Measurements from ENCODE around the gene ZBTB7C. TPM values are rescaled to one million over a fixed set of nuclear protein-coding genes. Genes with fewer than 3 reads are reported as not detected.
"Not testable (repeated sequence)": the region's sequence is repeated elsewhere in the genome, so short reads cannot be mapped to it uniquely, and the experiment has no call there.

ZBTB7C gene
- total RNA-seq, 3 donors from 2014 or later (not counting 1 experiment from before 2014, with no cell fraction given) = 0.07 TPM; not detected in 2

- Mint-ChIP-seq H3K4me3 (no peak overlapping the region), H3K36me3 (peaks cover 8% of the 10 kb centered on the region), H3K4me1 (no peaks in the 10 kb centered on the region), H3K27me3 (ENCODE audit: low read depth in 2 of 2) (peaks cover 5 to 8% of the 10 kb centered on the region in 2 donors), H3K27ac (no peak overlapping the region), H3K9me3 (no peaks in the 10 kb centered on the region)
- intact Hi-C loops (cut with micrococcal nuclease) = no loop called here
- ATAC-seq = no peak
- Histone ChIP-seq H3K4me1 (ENCODE audit: control insufficient read depth, insufficient read depth, low read length) (no peaks in the 10 kb centered on the region), H3K27me3 (ENCODE audit: control insufficient read depth, insufficient read depth, low read length) (no peaks in the 10 kb centered on the region), H3K9me3 (ENCODE audit: control insufficient read depth, insufficient read depth, low read length) (no peaks in the 10 kb centered on the region), H3K4me3 (ENCODE audit: low read length) (no peak overlapping the region), H3K36me3 (ENCODE audit: control insufficient read depth, insufficient read depth, low read length) (no peaks in the 10 kb centered on the region), H3K27ac (ENCODE audit: low read length) (no peak overlapping the region)
- WGBS (ENCODE audit: insufficient coverage) = 100% methylated on average over 3 of the region's 3 CpGs
- DNase-seq = no peak
- no peak for TF ChIP-seq CTCF (IDR thresholded peaks at IDR 0.05)
Measured at GRCh38 chr18:48284743-48285142, 124.4 kb downstream of the ZBTB7C start.

GRCh38 chr18:48284011-48284410, 125.2 kb downstream of the ZBTB7C start:
- H3K36me3 ChIP-seq (ENCODE audit: control insufficient read depth, insufficient read depth, low read length); H3K27me3 ChIP-seq (ENCODE audit: control insufficient read depth, insufficient read depth, low read length); H3K27ac ChIP-seq (ENCODE audit: low read length); H3K4me3 ChIP-seq (ENCODE audit: low read length); H3K27ac Mint-ChIP-seq; H3K27me3 Mint-ChIP-seq (ENCODE audit: low read depth in 2 of 2); H3K4me1 Mint-ChIP-seq; H3K9me3 Mint-ChIP-seq; H3K4me3 Mint-ChIP-seq; H3K9me3 ChIP-seq (ENCODE audit: control insufficient read depth, insufficient read depth, low read length); intact Hi-C loops (cut with micrococcal nuclease); DNase-seq; H3K36me3 Mint-ChIP-seq; H3K4me1 ChIP-seq (ENCODE audit: control insufficient read depth, insufficient read depth, low read length); ATAC-seq: not testable (repeated sequence)
- WGBS (ENCODE audit: insufficient coverage) = 79% methylated on average over 5 of the region's 5 CpGs

GRCh38 chr18:48281460-48281859, 127.7 kb downstream of the ZBTB7C start:
- H3K9me3 Mint-ChIP-seq; H3K27me3 ChIP-seq (ENCODE audit: control insufficient read depth, insufficient read depth, low read length); ATAC-seq; H3K4me1 ChIP-seq (ENCODE audit: control insufficient read depth, insufficient read depth, low read length); H3K4me3 ChIP-seq (ENCODE audit: low read length); H3K27ac Mint-ChIP-seq; H3K9me3 ChIP-seq (ENCODE audit: control insufficient read depth, insufficient read depth, low read length); intact Hi-C loops (cut with micrococcal nuclease); H3K27ac ChIP-seq (ENCODE audit: low read length); H3K4me1 Mint-ChIP-seq; H3K4me3 Mint-ChIP-seq; H3K36me3 Mint-ChIP-seq; DNase-seq; H3K27me3 Mint-ChIP-seq (ENCODE audit: low read depth in 2 of 2); H3K36me3 ChIP-seq (ENCODE audit: control insufficient read depth, insufficient read depth, low read length): not testable (repeated sequence)

GRCh38 chr18:48279312-48279711, 129.9 kb downstream of the ZBTB7C start:
- H3K27ac Mint-ChIP-seq = no peak overlapping the region
- H3K27ac ChIP-seq (ENCODE audit: low read length) = no peak overlapping the region
- H3K36me3 ChIP-seq (ENCODE audit: control insufficient read depth, insufficient read depth, low read length) = no peaks in the 10 kb centered on the region
- H3K36me3 Mint-ChIP-seq = no peaks in the 10 kb centered on the region
- ATAC-seq = no peak
- no peaks in the 10 kb centered on the region for H3K4me1 ChIP-seq (ENCODE audit: control insufficient read depth, insufficient read depth, low read length)
- no peaks in the 10 kb centered on the region for H3K4me1 Mint-ChIP-seq
- no peaks in the 10 kb centered on the region for H3K9me3 Mint-ChIP-seq
- H3K4me3 ChIP-seq (ENCODE audit: low read length) = no peak overlapping the region
- no peaks in the 10 kb centered on the region for H3K9me3 ChIP-seq (ENCODE audit: control insufficient read depth, insufficient read depth, low read length)
- no peak for DNase-seq
- 43% methylated on average over 2 of the region's 2 CpGs for WGBS (ENCODE audit: insufficient coverage)
- H3K4me3 Mint-ChIP-seq = no peak overlapping the region
- no peak for TF ChIP-seq CTCF (IDR thresholded peaks at IDR 0.05)
- no peaks in the 10 kb centered on the region for H3K27me3 ChIP-seq (ENCODE audit: control insufficient read depth, insufficient read depth, low read length)
- intact Hi-C loops (cut with micrococcal nuclease) = no loop called here
- peaks cover 0 to 8% of the 10 kb centered on the region in 2 donors for H3K27me3 Mint-ChIP-seq (ENCODE audit: low read depth in 2 of 2)

- no peaks in the 10 kb centered on the region for H3K36me3 Mint-ChIP-seq
Measured at GRCh38 chr18:48278081-48278480, 131.1 kb downstream of the ZBTB7C start.

More at GRCh38 chr18:48278081-48278480, 131.1 kb downstream of the ZBTB7C start:
- H3K4me1 ChIP-seq (ENCODE audit: control insufficient read depth, insufficient read depth, low read length) = no peaks in the 10 kb centered on the region
- no peaks in the 10 kb centered on the region for H3K27me3 ChIP-seq (ENCODE audit: control insufficient read depth, insufficient read depth, low read length)
- Mint-ChIP-seq H3K27ac (no peak overlapping the region), H3K27me3 (ENCODE audit: low read depth in 2 of 2) (peaks cover 0 to 8% of the 10 kb centered on the region in 2 donors), H3K9me3 (no peaks in the 10 kb centered on the region), H3K4me1 (no peaks in the 10 kb centered on the region), H3K4me3 (no peak overlapping the region)
- H3K9me3 ChIP-seq (ENCODE audit: control insufficient read depth, insufficient read depth, low read length) = no peaks in the 10 kb centered on the region
- intact Hi-C loops (cut with micrococcal nuclease) = no loop called here
- DNase-seq = no peak
- no peak overlapping the region for H3K27ac ChIP-seq (ENCODE audit: low read length)
- ATAC-seq = no peak
- WGBS (ENCODE audit: insufficient coverage) = 96% methylated on average over 2 of the region's 2 CpGs
- no peak overlapping the region for H3K4me3 ChIP-seq (ENCODE audit: low read length)
- TF ChIP-seq CTCF (IDR thresholded peaks at IDR 0.05) = no peak
- no peaks in the 10 kb centered on the region for H3K36me3 ChIP-seq (ENCODE audit: control insufficient read depth, insufficient read depth, low read length)
